Activated naive CD4-positive, alpha-beta T cell treated with Interleukin-2 at 50 U/mL for 16 hours (primary cell): Measurements from ENCODE around the gene CIAPIN1.
"Not testable (repeated sequence)": the region's sequence is repeated elsewhere in the genome, so short reads cannot be mapped to it uniquely, and the experiment has no call there.

ENCODE experiments used
- DNase-seq: peaks from one replicate; pipeline ENCODE4 v3.0.0-alpha.2; 2020

CIAPIN1 gene

DNA sequence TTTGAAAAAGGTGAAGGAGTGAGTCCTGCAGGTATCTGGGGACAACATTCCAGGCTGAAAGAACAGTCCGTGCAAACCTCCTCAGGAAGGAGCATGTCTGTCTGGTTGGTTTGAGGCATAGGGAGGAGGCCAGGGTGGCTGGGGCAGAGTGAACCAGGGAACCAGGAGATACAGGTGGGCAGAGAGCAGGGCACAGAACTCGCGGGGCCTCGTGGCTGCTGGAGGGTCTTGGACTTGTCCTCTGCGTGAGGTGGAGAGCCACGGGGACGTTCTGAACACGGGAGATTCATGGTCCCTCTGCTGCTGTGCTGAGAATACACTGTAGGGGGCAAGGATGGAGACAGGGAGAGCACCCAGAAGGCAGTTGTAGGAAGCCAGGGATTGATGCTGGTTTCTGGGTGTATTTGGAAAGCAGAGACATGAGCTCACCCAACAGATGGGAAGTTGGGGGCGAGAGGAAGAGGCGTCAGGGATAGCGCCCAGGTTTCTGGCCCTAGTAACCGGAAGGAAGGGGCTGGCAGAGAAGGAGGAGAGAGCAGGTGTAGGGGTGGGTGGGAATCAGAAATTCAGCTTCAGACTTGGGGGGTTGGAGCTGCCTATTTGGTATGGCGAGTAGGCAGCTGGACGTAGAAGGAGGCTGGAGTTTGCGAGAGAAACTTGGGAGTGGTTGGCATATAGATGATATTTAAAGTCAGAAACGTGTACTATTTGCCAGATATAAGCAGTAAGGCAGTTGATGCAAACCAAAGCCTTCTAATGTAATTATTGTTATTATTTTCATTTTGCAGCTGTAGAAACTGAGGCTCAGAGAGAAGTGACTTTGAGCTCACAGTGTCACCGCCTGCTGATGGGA is 43.0 kb downstream of the CIAPIN1 start, which contains the start of gene CCL17:
Gene CCL17 (plus strand): TSS at position 803 of the 853 bp plus-strand sequence. CDS start 9,166 bp downstream, outside the sequence.
- no peak for DNase-seq

DNA sequence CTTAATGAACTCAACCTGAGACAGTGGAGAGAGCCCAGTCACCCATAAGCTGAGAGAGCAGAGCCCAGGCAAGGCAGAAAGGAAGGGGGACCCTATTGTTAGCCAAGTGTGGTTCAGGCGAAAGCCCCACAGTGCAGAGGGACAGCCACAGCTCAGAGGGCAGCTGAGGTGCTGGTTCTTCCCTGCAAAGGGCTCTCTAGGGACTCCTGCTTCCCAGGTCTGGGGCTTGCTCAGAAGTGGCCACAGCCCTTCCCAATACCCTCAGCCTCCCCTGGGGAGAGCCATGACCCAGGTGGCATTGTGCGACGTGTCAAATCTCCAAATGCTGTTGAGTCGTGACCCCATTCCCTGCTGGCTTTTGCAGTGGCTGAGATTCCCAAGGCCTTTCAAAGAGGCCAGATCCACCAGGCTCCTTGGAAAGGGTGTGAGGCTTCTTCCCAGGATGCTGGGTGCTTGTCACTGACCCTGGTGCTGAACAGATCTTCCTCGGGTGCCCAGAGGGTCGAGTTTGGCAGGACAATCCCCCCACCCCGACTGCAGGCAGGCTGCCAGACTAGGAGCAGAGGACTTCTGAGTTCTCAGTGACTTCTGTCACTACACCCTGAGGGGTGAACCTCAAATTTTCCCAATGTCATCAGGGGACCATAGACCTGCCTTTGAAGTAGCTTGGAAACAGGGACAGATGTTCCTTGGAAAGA is 45.1 kb downstream of the CIAPIN1 start:
- DNase-seq: no peak

DNA sequence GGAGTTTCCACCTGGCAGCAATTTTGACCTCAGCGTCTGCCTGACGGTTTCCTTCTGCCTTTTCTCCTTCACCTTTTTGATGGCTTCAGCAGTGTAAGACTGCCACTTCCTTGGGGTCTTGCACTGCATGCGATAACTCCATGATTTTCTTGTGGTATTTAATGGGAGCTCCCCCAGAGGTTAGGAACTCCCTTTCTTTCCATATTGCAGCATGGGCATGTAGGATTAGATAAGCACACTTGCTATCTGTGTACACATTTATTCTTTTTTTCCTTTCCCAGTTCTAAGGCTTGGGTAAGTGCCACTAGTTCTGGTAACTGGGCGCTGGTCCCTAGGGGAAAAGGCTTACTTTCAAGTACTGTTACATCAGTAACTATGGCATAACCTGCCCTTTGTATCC is 49.7 kb downstream of the CIAPIN1 start:
- not testable (repeated sequence) for DNase-seq

DNA sequence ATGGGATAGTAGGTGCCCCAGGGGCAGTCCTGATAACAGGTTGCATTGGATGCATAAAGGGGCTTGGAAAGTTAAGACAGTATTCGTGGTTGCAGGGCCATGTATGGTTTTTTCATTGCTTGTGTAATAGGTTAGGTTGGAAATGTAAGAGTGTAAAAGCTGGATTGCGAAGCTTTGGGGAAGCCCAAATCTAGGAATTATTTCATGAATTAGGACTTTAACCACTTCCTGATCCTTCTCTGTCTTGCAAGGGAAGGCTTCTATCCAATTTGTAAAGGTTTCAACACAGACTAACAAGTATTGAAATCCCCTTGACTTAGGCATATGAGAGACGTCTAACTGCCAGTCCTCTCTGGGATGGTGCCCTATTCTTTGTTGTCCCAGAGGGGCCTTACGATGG is 50.4 kb downstream of the CIAPIN1 start:
- DNase-seq: no peak

DNA sequence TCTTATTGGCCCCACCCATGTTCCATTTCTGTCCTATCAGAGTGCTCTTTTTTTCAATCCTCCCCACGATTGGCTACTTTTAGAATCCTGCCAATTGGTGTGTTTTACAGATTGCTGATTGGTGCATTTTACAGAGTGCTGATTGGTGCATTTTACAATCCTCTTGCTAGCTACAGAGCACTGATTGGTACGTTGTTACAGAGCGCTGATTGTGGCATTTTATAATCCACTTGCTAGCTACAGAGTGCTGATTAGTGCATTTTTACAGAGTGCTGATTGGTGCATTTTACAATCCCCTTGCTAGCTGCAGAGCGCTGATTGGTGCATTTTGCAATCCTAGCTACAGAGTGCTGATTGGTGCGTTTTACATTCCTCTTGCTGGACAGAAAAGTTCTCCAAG is 52.2 kb downstream of the CIAPIN1 start:
- no peak for DNase-seq

DNA sequence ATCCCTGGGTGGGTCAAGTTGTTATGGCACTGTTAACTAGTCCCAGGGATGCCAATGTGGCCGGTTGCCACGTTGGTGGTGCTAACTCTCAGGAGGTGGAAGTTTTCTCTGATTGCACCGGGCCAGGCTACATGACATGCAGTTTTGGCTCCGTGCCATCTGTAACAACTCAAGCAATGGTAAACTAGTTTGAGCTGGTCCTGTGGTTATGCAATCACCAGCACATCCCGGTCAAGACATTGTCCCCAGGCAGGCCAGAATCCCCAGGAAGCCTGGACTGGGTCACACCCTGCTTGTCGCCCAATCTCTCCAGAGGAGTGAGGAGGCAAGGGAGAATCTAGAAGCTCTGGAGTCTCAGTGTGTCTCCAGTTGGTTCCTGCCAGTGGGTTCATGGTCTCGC is 52.7 kb downstream of the CIAPIN1 start:
- DNase-seq: no peak

DNA sequence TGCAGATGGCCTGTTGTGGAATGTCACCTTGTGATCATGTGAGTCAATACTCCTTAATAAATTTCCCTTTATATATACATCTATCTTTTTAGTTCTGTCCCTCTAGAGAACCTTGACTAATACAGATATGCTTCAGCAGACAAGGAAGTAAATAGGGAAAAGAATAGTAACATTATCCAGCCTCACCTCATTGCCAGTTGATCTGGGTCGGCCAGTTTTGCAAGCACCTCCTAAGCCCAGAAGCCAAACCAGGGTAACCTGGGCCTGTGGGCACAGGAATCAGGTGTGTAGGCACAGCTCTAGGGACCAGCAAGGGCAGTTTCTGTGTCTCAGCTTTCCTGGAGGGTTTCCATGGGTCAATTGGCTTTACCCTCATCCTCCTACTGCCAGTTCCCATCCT is 54.5 kb downstream of the CIAPIN1 start:
- DNase-seq: no peak

DNA sequence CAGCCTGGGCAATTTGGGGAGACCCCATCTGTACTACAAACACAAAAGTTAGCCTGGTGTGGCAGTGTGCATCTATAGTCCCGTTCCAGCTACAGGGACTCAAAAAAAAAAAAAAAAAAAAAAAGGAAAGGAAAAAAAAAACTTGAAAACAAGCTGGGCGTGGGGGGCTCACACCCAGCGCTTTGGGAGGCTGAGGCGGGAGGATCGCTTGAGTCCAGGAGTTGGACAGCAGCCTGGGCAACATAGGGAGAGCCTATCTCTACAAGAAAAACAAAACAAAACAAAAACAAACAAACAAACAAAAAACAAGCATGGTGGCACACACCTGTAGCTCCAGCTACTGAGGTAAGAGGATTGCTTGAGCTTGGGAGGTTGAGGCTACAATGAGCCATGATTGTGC is 55.5 kb downstream of the CIAPIN1 start:
- DNase-seq: no peak

DNA sequence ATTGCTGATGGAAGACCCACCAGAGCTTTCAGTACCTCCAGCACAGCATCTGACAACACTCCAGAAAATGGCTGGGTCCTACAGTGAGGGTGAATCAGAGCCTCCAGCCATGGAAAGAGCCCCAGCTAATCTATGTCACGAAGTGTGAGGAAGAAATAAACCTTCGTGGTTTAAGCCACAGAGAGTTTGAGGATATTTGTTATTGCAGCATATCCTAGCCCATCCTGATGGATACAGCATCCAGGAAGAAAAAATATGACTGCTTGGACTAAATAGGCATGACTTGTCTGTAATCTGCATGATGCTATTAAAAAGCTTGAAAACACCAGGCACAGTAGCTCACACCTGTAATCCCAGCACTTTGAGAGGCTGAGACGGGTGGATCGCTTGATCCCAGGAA is 55.9 kb downstream of the CIAPIN1 start:
- no peak for DNase-seq

DNA sequence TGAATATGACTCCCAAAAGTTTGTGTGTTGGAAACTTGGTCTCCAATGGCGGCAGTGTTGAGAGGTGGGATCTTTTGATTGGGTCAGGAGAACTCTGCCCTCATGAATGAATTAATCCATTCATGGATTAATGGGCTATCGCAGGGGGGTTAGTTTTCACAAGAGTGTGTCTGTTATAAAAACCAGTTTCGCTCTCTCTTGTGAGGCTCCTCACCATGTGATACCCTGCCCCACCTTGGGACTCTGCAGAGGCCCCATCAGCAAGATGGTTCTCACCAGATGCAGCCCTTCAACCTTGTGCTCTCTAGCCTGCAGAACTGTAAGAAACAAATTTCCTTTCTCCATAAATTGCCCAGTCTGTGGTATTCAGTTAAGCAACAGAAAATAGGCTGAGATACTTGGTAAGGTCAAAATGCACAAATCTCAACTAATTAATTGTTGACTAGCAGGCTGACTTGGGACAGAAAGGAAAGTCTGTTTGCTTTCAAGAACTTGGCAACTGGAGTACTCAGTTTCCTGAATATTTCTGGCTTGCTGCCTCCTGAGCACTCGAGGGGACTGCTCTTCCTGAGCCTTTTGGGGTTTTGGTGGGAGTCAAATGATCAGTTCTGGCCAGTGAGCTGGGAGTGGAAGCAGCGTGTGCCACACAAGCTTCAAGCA is 56.4 kb downstream of the CIAPIN1 start:
- no peak for DNase-seq

DNA sequence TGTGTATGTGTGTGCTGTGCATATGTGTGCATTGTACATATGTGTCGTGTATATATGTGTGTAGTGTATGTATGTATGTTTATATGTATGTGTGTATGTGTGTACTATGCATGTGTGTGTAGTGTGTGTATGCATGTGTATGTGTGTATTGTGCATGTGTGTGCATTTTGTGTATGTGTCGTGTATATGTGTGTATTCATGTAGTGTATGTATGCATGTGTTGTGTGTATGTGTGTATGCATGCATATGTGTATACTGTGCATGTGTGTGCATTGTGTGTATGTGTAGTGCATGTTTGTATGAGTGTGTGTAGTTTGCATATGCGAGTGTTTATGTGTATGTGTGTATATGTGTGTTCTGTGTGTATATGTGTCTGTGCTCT is 58.1 kb downstream of the CIAPIN1 start:
- no peak for DNase-seq

DNA sequence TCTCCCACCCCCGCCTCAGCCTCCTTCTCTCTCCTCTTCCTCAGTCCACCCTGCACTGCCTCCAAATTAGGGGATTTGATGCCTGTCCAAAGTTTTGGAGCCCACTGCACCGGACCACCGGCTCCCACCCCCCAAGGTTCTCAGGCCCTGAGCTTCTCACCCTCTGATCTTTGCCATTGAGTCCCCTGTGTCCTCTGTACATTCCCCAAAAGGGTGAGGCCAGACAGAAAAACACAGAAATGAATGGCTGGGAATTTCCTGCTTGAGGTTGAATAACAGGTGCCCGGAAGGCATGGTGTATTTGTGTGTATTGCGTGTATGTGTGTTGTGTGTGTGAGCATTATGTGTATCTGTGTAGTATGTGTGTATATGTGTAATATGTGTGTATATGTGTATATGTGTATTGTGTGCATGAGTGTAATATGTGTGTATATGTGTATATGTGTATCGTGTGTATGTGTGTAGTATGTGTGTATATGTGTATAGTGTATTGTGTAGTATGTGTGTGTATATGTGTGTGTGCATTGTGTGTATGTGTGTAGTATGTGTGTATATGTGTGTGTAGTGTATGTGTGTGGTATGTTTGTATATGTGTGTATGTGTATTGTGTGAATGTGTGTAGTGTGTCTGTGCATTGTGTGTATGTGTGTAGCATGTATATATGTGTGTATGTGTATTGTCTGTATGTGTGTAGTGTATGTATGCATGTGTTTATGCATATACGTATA is 58.7 kb downstream of the CIAPIN1 start:
- no peak for DNase-seq

DNA sequence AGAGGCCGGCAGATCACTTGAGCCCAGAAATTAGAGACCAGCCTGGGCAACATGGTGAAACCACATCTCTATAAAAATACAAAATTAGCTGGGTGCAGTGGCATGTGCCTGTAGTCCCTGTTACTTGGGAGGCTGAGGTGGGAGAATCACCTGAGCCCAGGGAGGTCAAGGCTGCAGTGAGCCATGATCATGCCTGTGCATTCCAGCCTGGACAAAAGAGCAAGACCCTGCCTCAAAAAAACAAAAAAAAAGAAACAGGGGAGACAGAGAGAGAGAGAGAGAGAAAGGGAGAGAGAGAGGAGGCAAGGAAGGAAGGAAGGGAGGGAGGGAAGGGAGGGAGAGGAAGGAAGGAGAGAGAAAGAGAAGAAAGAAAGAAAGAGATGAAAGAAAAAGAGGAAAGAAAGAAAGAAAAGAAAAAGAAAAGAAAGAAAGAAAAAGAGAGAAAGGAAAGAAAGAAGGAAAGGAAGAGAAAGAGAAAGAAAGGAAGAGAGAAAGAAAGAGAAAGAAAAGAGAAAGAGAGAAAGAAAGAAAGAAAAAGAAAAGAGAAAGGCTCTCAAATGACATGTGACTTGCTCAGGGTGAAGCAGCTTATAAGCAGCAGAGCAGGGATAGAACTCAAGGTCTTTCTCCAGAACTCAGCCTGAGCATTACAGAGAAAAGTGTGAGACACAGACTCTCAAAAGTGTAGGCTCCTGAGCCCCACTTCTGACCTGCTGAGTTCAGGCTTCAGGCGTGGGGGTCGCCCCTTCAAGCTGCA is 59.4 kb downstream of the CIAPIN1 start:
- DNase-seq: no peak

DNA sequence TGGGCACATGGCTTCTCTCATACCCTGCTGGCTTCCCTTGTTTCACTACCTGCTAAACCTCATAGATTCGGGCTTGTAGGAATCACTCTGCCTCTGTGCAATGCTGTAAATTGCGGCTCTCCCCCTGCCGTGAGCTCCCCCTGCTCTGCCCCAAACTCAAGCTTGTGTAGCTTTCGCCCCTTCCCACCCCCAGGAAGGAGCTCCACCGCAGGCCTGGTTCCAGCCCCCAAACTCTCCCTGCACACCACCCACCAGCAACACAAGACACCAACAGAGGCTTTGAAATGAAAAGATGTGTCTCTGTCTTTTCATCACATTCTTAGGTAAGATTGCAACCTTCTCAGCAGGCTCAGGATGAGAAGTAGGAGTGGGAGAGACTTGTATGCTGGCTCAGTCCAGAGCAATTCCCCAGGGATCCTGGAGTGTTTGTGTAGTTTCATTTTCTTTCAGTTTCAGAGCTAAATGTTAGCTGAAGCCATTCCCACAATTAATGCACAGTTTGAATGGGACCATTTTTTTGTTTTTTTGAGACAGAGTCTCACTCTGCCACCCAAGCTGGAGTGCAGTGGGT is 60.7 kb downstream of the CIAPIN1 start:
- no peak for DNase-seq

DNA sequence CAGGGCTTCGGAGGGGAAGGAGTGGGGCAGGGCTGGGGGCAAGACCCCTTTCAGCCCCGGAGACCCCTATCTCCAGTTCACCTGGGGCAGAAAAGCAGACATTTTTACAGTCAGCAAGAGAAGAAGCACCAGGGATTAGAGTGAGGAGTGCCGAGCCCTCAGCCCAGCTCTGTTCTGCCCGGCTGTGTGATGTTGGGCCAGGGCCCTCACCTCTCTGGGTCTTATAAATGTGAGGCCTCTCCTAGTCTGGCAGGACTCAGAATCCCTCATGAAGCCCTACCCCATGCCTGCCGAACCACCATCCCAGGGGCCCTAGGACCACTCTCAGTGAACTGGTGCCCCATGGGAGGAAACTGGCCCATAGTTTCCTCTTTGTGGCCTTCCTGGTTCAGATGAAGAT is 62.1 kb downstream of the CIAPIN1 start:
- no peak for DNase-seq

DNA sequence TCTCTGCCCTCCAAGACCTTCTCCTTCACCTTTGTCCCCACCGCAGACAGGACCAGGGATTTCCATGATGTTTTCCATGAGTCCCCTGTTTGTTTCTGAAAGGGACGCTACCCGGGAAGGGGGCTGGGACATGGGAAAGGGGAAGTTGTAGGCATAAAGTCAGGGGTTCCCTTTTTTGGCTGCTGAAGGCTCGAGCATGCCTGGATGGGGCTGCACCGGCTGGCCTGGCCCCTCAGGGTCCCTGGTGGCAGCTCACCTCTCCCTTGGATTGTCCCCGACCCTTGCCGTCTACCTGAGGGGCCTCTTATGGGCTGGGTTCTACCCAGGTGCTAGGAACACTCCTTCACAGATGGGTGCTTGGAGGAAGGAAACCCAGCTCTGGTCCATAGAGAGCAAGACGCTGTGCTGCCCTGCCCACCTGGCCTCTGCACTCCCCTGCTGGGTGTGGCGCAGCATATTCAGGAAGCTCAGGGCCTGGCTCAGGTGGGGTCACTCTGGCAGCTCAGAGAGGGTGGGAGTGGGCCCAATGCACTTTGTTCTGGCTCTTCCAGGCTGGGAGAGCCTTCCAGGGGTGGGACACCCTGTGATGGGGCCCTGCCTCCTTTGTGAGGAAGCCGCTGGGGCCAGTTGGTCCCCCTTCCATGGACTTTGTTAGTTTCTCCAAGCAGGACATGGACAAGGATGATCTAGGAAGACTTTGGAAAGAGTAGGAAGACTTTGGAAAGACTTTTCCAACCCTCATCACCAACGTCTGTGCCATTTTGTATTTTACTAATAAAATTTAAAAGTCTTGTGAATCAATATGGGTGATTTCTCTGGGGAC is 62.7 kb downstream of the CIAPIN1 start:
- DNase-seq: no peak

DNA sequence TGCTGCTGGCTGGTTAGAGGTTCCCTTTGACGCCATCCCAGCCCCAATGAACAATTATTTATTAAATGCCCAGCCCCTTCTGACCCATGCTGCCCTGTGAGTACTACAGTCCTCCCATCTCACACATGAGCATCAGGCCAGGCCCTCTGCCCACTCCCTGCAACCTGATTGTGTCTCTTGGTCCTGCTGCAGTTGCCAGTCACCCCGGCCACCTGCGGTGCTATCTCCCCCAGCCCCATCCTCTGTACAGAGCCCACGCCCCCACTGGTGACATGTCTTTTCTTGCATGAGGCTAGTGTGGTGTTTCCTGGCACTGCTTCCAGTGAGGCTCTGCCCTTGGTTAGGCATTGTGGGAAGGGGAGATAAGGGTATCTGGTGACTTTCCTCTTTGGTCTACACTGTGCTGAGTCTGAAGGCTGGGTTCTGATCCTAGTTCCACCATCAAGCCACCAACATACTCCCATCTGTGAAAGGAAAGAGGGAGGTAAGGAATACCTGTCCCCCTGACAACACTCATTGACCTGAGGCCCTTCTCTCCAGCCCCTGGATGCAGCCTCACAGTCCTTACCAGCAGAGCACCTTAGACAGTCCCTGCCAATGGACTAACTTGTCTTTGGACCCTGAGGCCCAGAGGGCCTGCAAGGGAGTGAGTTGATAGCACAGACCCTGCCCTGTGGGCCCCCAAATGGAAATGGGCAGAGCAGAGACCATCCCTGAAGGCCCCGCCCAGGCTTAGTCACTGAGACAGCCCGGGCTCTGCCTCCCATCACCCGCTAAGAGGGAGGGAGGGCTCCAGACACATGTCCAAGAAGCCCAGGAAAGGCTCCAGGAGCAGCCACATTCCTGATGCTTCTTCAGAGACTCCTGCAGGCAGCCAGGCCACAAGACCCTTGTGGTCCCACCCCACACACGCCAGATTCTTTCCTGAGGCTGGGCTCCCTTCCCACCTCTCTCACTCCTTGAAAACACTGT is 63.6 kb downstream of the CIAPIN1 start:
- DNase-seq: no peak

DNA sequence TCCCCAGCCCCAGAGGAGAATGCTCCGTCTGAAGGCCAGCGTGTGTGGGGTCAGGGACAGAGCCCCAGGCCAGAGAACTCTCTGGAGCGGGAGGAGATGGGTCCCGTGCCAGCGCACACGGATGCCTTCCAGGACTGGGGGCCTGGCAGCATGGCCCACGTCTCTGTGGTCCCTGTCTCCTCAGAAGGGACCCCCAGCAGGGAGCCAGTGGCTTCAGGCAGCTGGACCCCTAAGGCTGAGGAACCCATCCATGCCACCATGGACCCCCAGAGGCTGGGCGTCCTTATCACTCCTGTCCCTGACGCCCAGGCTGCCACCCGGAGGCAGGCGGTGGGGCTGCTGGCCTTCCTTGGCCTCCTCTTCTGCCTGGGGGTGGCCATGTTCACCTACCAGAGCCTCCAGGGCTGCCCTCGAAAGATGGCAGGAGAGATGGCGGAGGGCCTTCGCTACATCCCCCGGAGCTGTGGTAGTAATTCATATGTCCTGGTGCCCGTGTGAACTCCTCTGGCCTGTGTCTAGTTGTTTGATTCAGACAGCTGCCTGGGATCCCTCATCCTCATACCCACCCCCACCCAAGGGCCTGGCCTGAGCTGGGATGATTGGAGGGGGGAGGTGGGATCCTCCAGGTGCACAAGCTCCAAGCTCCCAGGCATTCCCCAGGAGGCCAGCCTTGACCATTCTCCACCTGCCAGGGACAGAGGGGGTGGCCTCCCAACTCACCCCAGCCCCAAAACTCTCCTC is 64.5 kb downstream of the CIAPIN1 start:
- DNase-seq: no peak
